NT2/D1 (cell line): ENCODE data around the gene KRTAP5-8.

Experiments
- SUZ12 ChIP-seq: IDR thresholded peaks from 2 replicates; pipeline ENCODE4 v1.6.1; 2011; ENCODE audit not compliant: insufficient read length, insufficient read depth; ENCODE audit errors: extremely low read depth
- YY1 ChIP-seq: IDR thresholded peaks from 2 replicates; pipeline ENCODE4 v1.6.1; 2011; ENCODE audit not compliant: insufficient read length, insufficient read depth
- ZNF274 ChIP-seq: IDR thresholded peaks from 2 replicates; pipeline ENCODE4 v1.6.1; 2011; ENCODE audit warnings: mild to moderate bottlenecking, low read depth, low read length

DNA sequence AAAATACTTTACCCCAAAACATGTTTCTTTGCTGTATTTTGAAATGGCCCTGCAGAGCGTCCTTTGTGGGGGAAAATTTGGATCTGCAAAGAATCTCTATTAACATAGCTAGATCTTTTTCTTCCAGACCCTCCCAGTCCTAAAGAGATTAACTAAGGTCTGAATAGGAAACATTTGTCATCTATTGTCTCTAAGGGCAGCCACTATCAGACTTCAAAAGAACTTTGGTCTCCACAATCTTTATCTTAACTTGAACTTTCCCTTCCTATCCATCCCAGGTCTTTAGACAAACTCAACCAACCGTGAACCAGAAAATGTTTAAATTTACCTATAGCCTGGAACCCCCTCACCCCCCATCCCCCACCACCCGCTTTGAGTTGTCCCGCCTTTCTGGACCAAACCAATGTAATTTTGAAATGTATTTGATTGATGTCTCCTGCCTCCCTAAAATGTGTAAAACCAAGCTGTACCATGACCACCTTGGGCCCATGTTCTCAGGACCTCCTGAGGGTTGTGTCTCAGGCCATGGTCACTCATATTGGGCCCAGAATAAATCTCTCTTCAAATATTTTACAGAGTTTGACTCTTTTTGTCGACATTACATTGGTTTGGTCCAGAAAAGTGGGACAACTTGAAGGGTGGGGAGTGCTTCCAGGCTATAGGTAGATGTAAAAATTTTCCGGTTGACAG, 6.8 kb downstream of the KRTAP5-8 start:
- TF ChIP-seq SUZ12 (no peak), YY1 (no peak), ZNF274 (no peak)
